H1 (cell line): ENCODE results near the gene DPH1. TPM values are rescaled to one million over a fixed set of nuclear protein-coding genes. Genes with fewer than 3 reads are reported as not detected.

ENCODE experiments used
- CTCF ChIA-PET: fragments of 300-600 bp; sonication (Branson Sonifier 250); formaldehyde crosslinking; loops from one replicate; lab custom pipeline; 2021; ENCODE audit not compliant: partially characterized antibody; lab: Charles Lee
- POLR2A ChIA-PET: fragments of 300-600 bp; sonication (Branson Sonifier 250); formaldehyde crosslinking; loops from one replicate; lab custom pipeline; 2021; ENCODE audit warnings: inconsistent platforms; ENCODE audit not compliant: partially characterized antibody; lab: Charles Lee
- DNase-seq, 2 experiments: peaks; one replicate each; pipeline versions ENCODE4 v3.0.0 to v3.0.0-alpha.2; 2010 to 2022; ENCODE audit warnings: low spot score in 2 of 2, low read depth in 1 of 2, mixed read lengths in 1 of 2
- FAIRE-seq: peaks from 2 replicates; lab custom pipeline; 2011; peaks lifted over from hg19 to GRCh38; lab: Jason Lieb, UNC
- H2AFZ ChIP-seq: 2 replicates; pipeline ENCODE4 v1.8.1; 2012; ENCODE audit warnings: low read length, inconsistent platforms
- H2AK5ac ChIP-seq: 2 replicates; pipeline ENCODE4 v1.6.1; 2013; ENCODE audit warnings: low read depth, low read length
- H2BK120ac ChIP-seq: replicated peaks from 2 replicates; pipeline ENCODE3; 2013; ENCODE audit warnings: low read depth, low read length, inconsistent platforms
- H2BK12ac ChIP-seq: 2 replicates; pipeline ENCODE4 v1.6.1; 2013; ENCODE audit warnings: low read depth, low read length
- H2BK15ac ChIP-seq: 2 replicates; pipeline ENCODE4 v1.6.1; 2013; ENCODE audit warnings: low read length
- H2BK20ac ChIP-seq: 2 replicates; pipeline ENCODE4 v1.6.1; 2013; ENCODE audit warnings: low read length
- H2BK5ac ChIP-seq: 2 replicates; pipeline ENCODE4 v1.6.1; 2013; ENCODE audit warnings: low read depth, low read length
- H3K14ac ChIP-seq: 2 replicates; pipeline ENCODE4 v1.6.1; 2013; ENCODE audit warnings: inconsistent platforms; ENCODE audit not compliant: insufficient read length
- H3K18ac ChIP-seq: 2 replicates; pipeline ENCODE4 v1.6.1; 2013; ENCODE audit warnings: low read length; ENCODE audit errors: extremely low read depth
- H3K23ac ChIP-seq: 2 replicates; pipeline ENCODE4 v1.6.1; 2013; ENCODE audit warnings: inconsistent platforms; ENCODE audit not compliant: insufficient read length
- H3K23me2 ChIP-seq: 2 replicates; pipeline ENCODE4 v1.6.1; 2013; ENCODE audit warnings: low read depth, low read length
- H3K27ac ChIP-seq: 2 replicates; pipeline ENCODE4 v1.6.1; 2011; ENCODE audit warnings: low read depth, low read length, inconsistent platforms
- H3K27me3 ChIP-seq, 4 experiments: replicated peaks in 1 of 4; 1 replicate in 1 of 4; 2 replicates in 3 of 4; pipeline versions ENCODE4 v1.6.1 to v1.8.1; 2011 to 2013; ENCODE audit warnings: low read length in 3 of 4, mild to moderate bottlenecking in 3 of 4, inconsistent platforms in 2 of 4, mixed read lengths in 2 of 4, moderate library complexity in 1 of 4; ENCODE audit not compliant: control insufficient read depth in 3 of 4, insufficient read depth in 3 of 4; ENCODE audit errors: extremely low read depth in 1 of 4
- H3K36me3 ChIP-seq, 4 experiments: 2 replicates each; pipeline versions ENCODE4 v1.6.1 to v1.8.1; 2011 to 2013; ENCODE audit warnings: mild to moderate bottlenecking in 4 of 4, low read length in 3 of 4, moderate library complexity in 2 of 4, control low read depth in 1 of 4, inconsistent platforms in 1 of 4; ENCODE audit not compliant: insufficient read depth in 4 of 4, control insufficient read depth in 2 of 4
- H3K4ac ChIP-seq: replicated peaks from 2 replicates; pipeline ENCODE3; 2013; ENCODE audit warnings: low read length, low read depth, mixed read lengths, inconsistent platforms; ENCODE audit not compliant: insufficient read length
- H3K4me1 ChIP-seq, 4 experiments: replicated peaks in 1 of 4; 1 replicate in 1 of 4; 2 replicates in 3 of 4; pipeline versions ENCODE4 v1.6.1 to v1.8.1; 2011 to 2013; ENCODE audit warnings: low read length in 3 of 4, inconsistent platforms in 2 of 4, mixed read lengths in 1 of 4; ENCODE audit not compliant: insufficient read depth in 4 of 4, control insufficient read depth in 3 of 4
- H3K4me2 ChIP-seq, 2 experiments: 2 replicates each; pipeline versions ENCODE4 v1.6.1 to v1.8.1; 2011 to 2013; ENCODE audit warnings: low read depth in 2 of 2, low read length in 2 of 2, control low read depth in 1 of 2, inconsistent platforms in 1 of 2, mild to moderate bottlenecking in 1 of 2; ENCODE audit not compliant: insufficient read depth in 1 of 2
- H3K4me3 ChIP-seq, 4 experiments: fragments of 200-600, 300-600 bp in 1 of 4; sonication (generic), shearing (Covaris generic), sonication (Bioruptor Twin) in 1 of 4; 2 replicates each; pipeline versions ENCODE4 v1.5.1 to v1.8.1; 2011 to 2016; ENCODE audit warnings: low read length in 4 of 4, low read depth in 3 of 4, control low read depth in 2 of 4, inconsistent platforms in 2 of 4, mild to moderate bottlenecking in 2 of 4, mixed read lengths in 1 of 4, moderate library complexity in 1 of 4; ENCODE audit not compliant: insufficient read depth in 2 of 4; ENCODE audit errors: extremely low read depth in 1 of 4
- H3K56ac ChIP-seq: replicated peaks from 2 replicates; pipeline ENCODE3; 2013; ENCODE audit warnings: low read depth, mild to moderate bottlenecking, mixed read lengths, low read length, inconsistent platforms; ENCODE audit not compliant: insufficient read length
- H3K79me1 ChIP-seq: 2 replicates; pipeline ENCODE4 v1.6.1; 2013; ENCODE audit warnings: low read depth, low read length, control low read depth
- H3K79me2 ChIP-seq, 2 experiments: 2 replicates each; pipeline versions ENCODE4 v1.6.1 to v1.8.1; 2012 to 2013; ENCODE audit warnings: low read length in 2 of 2, mild to moderate bottlenecking in 2 of 2, inconsistent platforms in 1 of 2; ENCODE audit not compliant: insufficient read depth in 2 of 2, control insufficient read depth in 1 of 2
- H3K9ac ChIP-seq, 4 experiments: replicated peaks in 1 of 4; 1 replicate in 1 of 4; 2 replicates in 3 of 4; pipeline versions ENCODE4 v1.6.1 to v1.8.1; 2011 to 2013; ENCODE audit warnings: low read depth in 3 of 4, low read length in 3 of 4, control low read depth in 2 of 4, mild to moderate bottlenecking in 2 of 4, moderate library complexity in 2 of 4, inconsistent platforms in 1 of 4; ENCODE audit errors: extremely low read depth in 1 of 4
- H3K9me3 ChIP-seq, 2 experiments: 2 replicates each; pipeline versions ENCODE4 v1.6.1 to v1.8.1; 2012 to 2013; ENCODE audit warnings: mild to moderate bottlenecking in 2 of 2, moderate library complexity in 2 of 2, control low read depth in 1 of 2, inconsistent platforms in 1 of 2, low read depth in 1 of 2, low read length in 1 of 2, mixed read lengths in 1 of 2; ENCODE audit not compliant: insufficient read depth in 2 of 2
- H4K20me1 ChIP-seq, 2 experiments: replicated peaks in 1 of 2; 2 replicates each; pipeline versions ENCODE3 to v1.8.1; 2011 to 2013; ENCODE audit warnings: inconsistent platforms in 2 of 2, low read length in 2 of 2, mild to moderate bottlenecking in 1 of 2; ENCODE audit not compliant: insufficient read depth in 2 of 2, control insufficient read depth in 1 of 2
- H4K5ac ChIP-seq: 2 replicates; pipeline ENCODE4 v1.6.1; 2013; ENCODE audit warnings: low read length, low read depth, mixed read lengths, inconsistent platforms; ENCODE audit not compliant: insufficient read length
- H4K8ac ChIP-seq: 2 replicates; pipeline ENCODE4 v1.8.0; 2013; ENCODE audit warnings: mild to moderate bottlenecking, moderate library complexity, low read length, inconsistent platforms; ENCODE audit not compliant: insufficient read depth; ENCODE audit errors: extremely low read depth
- H4K91ac ChIP-seq: replicated peaks from 2 replicates; pipeline ENCODE3; 2013; ENCODE audit warnings: low read length, mixed read lengths, inconsistent platforms; ENCODE audit not compliant: insufficient read length
- EP300 ChIP-seq, 2 experiments: IDR thresholded peaks; 1 replicate in 1 of 2; 2 replicates in 1 of 2; pipeline ENCODE4 v1.6.1; 2011 to 2012; ENCODE audit warnings: low read depth in 2 of 2, low read length in 2 of 2, mild to moderate bottlenecking in 2 of 2, borderline replicate concordance in 1 of 2, inconsistent platforms in 1 of 2, moderate library complexity in 1 of 2
- JUND ChIP-seq: IDR thresholded peaks from 2 replicates; pipeline ENCODE4 v1.6.1; 2011; ENCODE audit warnings: mild to moderate bottlenecking, improper control_type of control experiment, low read length
- RBBP5 ChIP-seq: IDR thresholded peaks from 2 replicates; pipeline ENCODE4 v1.7.1; 2012; ENCODE audit warnings: low read depth, mild to moderate bottlenecking, inconsistent platforms, low read length, moderate library complexity, borderline replicate concordance
- SP4 ChIP-seq: IDR thresholded peaks from 2 replicates; pipeline ENCODE4 v1.6.1; 2012; ENCODE audit warnings: low read length, inconsistent platforms
- SUZ12 ChIP-seq: fragments of 200-600 bp; sonication (generic); IDR thresholded peaks from 2 replicates; pipeline ENCODE4 v1.6.1; 2012; ENCODE audit warnings: mild to moderate bottlenecking, inconsistent platforms, low read length, moderate library complexity, mixed read lengths
- ZNF274 ChIP-seq: IDR thresholded peaks from 2 replicates; pipeline ENCODE4 v1.7.0; 2012; ENCODE audit warnings: low read length, borderline replicate concordance; ENCODE audit errors: extremely low read depth
- WGBS, 2 experiments: shearing (Covaris generic) in 1 of 2; methylation state at CpG; one replicate each; pipeline versions ENCODE4 v1.1.6 to v1.1.7; 2013 to 2015; ENCODE audit warnings: low lambda C conversion rate in 2 of 2, mixed read lengths in 2 of 2, inconsistent platforms in 1 of 2, low coverage in 1 of 2, missing lambda C conversion rate in 1 of 2; ENCODE audit not compliant: insufficient replicate concordance in 2 of 2, insufficient coverage in 1 of 2, insufficient read length in 1 of 2; ENCODE audit errors: extremely low coverage in 1 of 2, missing lambda C conversion rate in 1 of 2; 5-methylcytosine and 5-hydroxymethylcytosine counted together
- polyA plus RNA-seq, 7 experiments: library from polyadenylated mRNA; depleted of rRNA in 3 of 7; stranded (reverse) in 5 of 7; unstranded in 2 of 7; fragments of >200 nt in 5 of 7; fragments of 200-250 nt in 2 of 7; gene quantifications; 1 replicate in 5 of 7; 2 replicates in 1 of 7; 4 replicates in 1 of 7; pipeline versions ENCODE4 v1.2.1 to v1.2.3, GENCODE V29; 2011 to 2013; ENCODE audit warnings: missing spikeins in 2 of 7, mixed read lengths in 2 of 7
- total RNA-seq: library from RNA; stranded (reverse); fragmentation: NEBNext Ultra II Directional; extraction: Animal tissue kit (Norgen Biotek cat#: 25700); gene quantifications from 2 replicates; pipeline ENCODE4 v1.2.1, GENCODE V29; 2021
- TF ChIP-seq, protein P1 (sequence below), 3 experiments: IDR thresholded peaks; 1 replicate in 2 of 3; 2 replicates in 1 of 3; pipeline versions ENCODE4 v1.5.1 to v1.6.1; 2011; ENCODE audit warnings: low read length in 3 of 3, mild to moderate bottlenecking in 3 of 3, inconsistent platforms in 2 of 3, low read depth in 1 of 3, moderate library complexity in 1 of 3; ENCODE audit not compliant: insufficient read depth in 1 of 3; ENCODE audit errors: control extremely low read depth in 1 of 3

The DPH1 gene
- total and polyA plus RNA-seq, 2 of the 8 experiments (the other 6 are each of a cell fraction or from before 2014, with no cell fraction given): 24.9 to 30.0 TPM

DNA sequence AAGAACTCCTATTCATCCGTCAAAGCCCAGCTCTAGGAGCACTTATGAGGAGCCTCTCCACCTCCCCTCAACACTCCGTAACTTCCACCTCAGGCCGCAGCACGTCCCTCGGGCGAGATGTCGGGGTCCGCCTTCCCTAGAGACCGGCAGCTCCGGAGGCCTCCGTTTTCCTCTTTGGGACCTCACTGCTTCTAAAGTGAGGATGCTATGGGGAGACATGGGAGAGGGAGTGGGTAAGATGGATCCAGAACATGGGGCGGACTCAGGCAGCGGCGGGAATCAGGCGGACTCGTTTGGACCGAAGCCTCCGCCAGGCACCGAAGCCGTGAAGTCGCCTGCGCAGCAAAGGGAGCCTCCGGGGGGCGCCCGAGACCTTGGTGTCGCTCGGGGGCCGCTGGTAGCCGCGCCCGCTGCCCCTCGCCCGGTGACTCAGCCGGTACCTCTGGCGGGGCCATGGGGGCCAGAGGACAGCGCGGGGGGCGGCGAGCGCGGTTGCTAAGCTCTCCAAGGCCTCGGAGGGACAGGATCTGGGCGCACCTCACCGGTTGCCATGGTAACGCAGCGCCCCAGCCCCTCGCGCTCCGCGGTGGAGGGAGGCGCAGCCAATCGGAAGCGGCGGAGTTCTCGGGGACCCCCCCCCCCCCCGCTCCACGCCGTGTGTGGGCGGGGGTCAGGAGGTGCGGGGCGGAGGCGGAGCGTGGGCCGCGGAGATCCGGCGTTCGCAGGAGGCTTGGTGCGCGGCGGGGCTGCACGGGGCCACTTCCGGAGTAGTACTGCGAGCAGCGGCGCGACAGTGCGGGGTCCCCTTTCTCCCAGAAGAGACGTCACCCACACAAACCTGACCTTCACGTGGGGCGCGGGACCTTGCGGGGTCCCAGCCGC is 23.7 kb downstream of the DPH1 start:
- no peak overlapping the region for H3K14ac ChIP-seq
- H3K9me3 ChIP-seq: peaks cover 0 to 7% of the 10 kb centered on the region in 2 experiments; a peak in 1 of 4 replicates
- H2BK20ac ChIP-seq: no peak overlapping the region
- no peak overlapping the region for H2BK5ac ChIP-seq
- peaks cover 11% of the 10 kb centered on the region; the same call in 1 of the 2 replicates for H3K23me2 ChIP-seq
- H2BK15ac ChIP-seq: no peak overlapping the region
- ChIA-PET CTCF (interaction anchor here (0.6 to 9.3 kb wide), 29 partner anchors 9 to 1796 kb away, joined by 3 to 122 read pairs (median 4); no protein-coding TSS in a partner anchor), POLR2A (interaction anchor here (0.7 to 1.1 kb wide), 5 partner anchors 12 to 283 kb away, joined by 3 to 6 read pairs (median 3); partner anchors contain the start of genes OVCA2 and TSR1)
- peaks cover 0 to 23% (median 11%) of the 10 kb centered on the region in 4 experiments; a peak in 5 of 7 replicates for H3K4me1 ChIP-seq
- FAIRE-seq: no peak
- H3K79me1 ChIP-seq: no peaks in the 10 kb centered on the region
- peak in 1 of 2 experiments; percentile 89 for DNase-seq
- H4K5ac ChIP-seq: no peak overlapping the region
- peak overlapping the region; percentile 41; the same call in 1 of the 2 replicates for H4K8ac ChIP-seq
- no peaks in the 10 kb centered on the region for H3K79me2 ChIP-seq
- no peak overlapping the region for H3K18ac ChIP-seq
- no peak overlapping the region for H3K56ac ChIP-seq
- no peak overlapping the region for H2AK5ac ChIP-seq
- H3K4me2 ChIP-seq: peak overlapping the region; percentile 57 to 70
- peaks cover 83 to 93% (median 92%) of the 10 kb centered on the region in 4 experiments for H3K27me3 ChIP-seq
- H4K20me1 ChIP-seq: peaks cover 17 to 25% of the 10 kb centered on the region in 2 experiments
- H2AFZ ChIP-seq: no peak overlapping the region
- no peak overlapping the region for H3K23ac ChIP-seq
- no peak overlapping the region for H3K4ac ChIP-seq
- WGBS, 2 experiments: 19% methylated on average over 29 of the region's 84 CpGs; no CpG with 5 or more reads in 1 of the 2 experiments
- peaks cover 0 to 19% (median 0%) of the 10 kb centered on the region in 4 experiments; a peak in 1 of 8 replicates for H3K36me3 ChIP-seq
- H2BK120ac ChIP-seq: no peak overlapping the region
- H3K4me3 ChIP-seq: peak overlapping the region; percentile 15 to 58 (median 42); a peak in 7 of 8 replicates
- H4K91ac ChIP-seq: no peak overlapping the region
- H3K9ac ChIP-seq: no peak overlapping the region
- no peak overlapping the region for H2BK12ac ChIP-seq
- no peak overlapping the region for H3K27ac ChIP-seq
- TF ChIP-seq SP4 (0 out of 2 replicates have a peak, but pooled peaks have one; percentile 30), JUND (peak; percentile 45; the same call in 1 of the 2 replicates), RBBP5 (0 out of 2 replicates have a peak, but pooled peaks have one; percentile 23), ZNF274 (no peak), SUZ12 (peak; percentile 65; the same call in 1 of the 2 replicates), EP300 (IDR thresholded peaks at IDR 0.05; ENCODE audit: borderline replicate concordance in 1 of 2, low read depth in 2 of 2, low read length in 2 of 2) (no peak)
- TF ChIP-seq, protein P1, sequence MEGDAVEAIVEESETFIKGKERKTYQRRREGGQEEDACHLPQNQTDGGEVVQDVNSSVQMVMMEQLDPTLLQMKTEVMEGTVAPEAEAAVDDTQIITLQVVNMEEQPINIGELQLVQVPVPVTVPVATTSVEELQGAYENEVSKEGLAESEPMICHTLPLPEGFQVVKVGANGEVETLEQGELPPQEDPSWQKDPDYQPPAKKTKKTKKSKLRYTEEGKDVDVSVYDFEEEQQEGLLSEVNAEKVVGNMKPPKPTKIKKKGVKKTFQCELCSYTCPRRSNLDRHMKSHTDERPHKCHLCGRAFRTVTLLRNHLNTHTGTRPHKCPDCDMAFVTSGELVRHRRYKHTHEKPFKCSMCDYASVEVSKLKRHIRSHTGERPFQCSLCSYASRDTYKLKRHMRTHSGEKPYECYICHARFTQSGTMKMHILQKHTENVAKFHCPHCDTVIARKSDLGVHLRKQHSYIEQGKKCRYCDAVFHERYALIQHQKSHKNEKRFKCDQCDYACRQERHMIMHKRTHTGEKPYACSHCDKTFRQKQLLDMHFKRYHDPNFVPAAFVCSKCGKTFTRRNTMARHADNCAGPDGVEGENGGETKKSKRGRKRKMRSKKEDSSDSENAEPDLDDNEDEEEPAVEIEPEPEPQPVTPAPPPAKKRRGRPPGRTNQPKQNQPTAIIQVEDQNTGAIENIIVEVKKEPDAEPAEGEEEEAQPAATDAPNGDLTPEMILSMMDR (IDR thresholded peaks at IDR 0.05; ENCODE audit: control extremely low read depth in 1 of 3, insufficient read depth in 1 of 3, low read depth in 1 of 3, low read length in 3 of 3): peak; percentile 61 to 69 (median 63)
